Endothelial cell of umbilical vein (primary cell): ENCODE results near the gene PTPN14. TPM values are rescaled to one million over a fixed set of nuclear protein-coding genes. Genes with fewer than 3 reads are reported as not detected.

Experiments used
- BruUV-seq: library from RNA; stranded (reverse); fragments of 400-500 nt; replicated peaks from 2 replicates; lab custom pipeline; 2021; lab: Mats Ljungman, UMichigan
- CTCF ChIA-PET: fragments of 300-600, 350-600 bp; sonication (Branson Sonifier 250); formaldehyde crosslinking; loops from one replicate; lab custom pipeline; 2021; ENCODE audit warnings: antibody characterized with exemption, inconsistent platforms; lab: Charles Lee
- POLR2A ChIA-PET: fragments of 300-600, 350-600 bp; sonication (Branson Sonifier 250); formaldehyde crosslinking; loops from one replicate; lab custom pipeline; 2021; ENCODE audit warnings: antibody characterized with exemption, inconsistent platforms; lab: Charles Lee
- DNase-seq: peaks from one replicate; pipeline ENCODE4 v3.0.0-alpha.2; 2011; ENCODE audit warnings: low read depth, low spot score
- FAIRE-seq: peaks from 2 replicates; lab custom pipeline; 2011; peaks lifted over from hg19 to GRCh38; lab: Jason Lieb, UNC
- H2AFZ ChIP-seq: 2 replicates; pipeline ENCODE4 v1.6.0; 2012; ENCODE audit warnings: low read depth, low read length, control low read depth, inconsistent platforms
- H3K27ac ChIP-seq: 2 replicates; pipeline ENCODE4 v1.5.1; 2011; ENCODE audit warnings: low read depth, mild to moderate bottlenecking, control low read depth, low read length, moderate library complexity; ENCODE audit not compliant: insufficient read depth
- H3K27me3 ChIP-seq, 2 experiments: 2 replicates each; pipeline versions ENCODE4 v1.6.0 to v1.6.1; 2011; ENCODE audit warnings: low read length in 2 of 2, mixed read lengths in 1 of 2; ENCODE audit not compliant: control insufficient read depth in 2 of 2, insufficient read depth in 2 of 2
- H3K36me3 ChIP-seq, 2 experiments: 2 replicates in 1 of 2; 3 replicates in 1 of 2; pipeline ENCODE4 v1.5.1; 2011; ENCODE audit warnings: low read length in 2 of 2, mild to moderate bottlenecking in 1 of 2, moderate library complexity in 1 of 2; ENCODE audit not compliant: control insufficient read depth in 2 of 2, insufficient read depth in 2 of 2; ENCODE audit errors: extremely low read depth in 1 of 2
- H3K4me1 ChIP-seq: 3 replicates; pipeline ENCODE4 v1.5.1; 2011; ENCODE audit warnings: mild to moderate bottlenecking, low read length; ENCODE audit not compliant: control insufficient read depth, insufficient read depth; ENCODE audit errors: extremely low read depth
- H3K4me2 ChIP-seq: 2 replicates; pipeline ENCODE4 v1.6.1; 2011; ENCODE audit warnings: low read length, control low read depth, mixed read lengths; ENCODE audit not compliant: insufficient read depth
- H3K4me3 ChIP-seq, 3 experiments: fragments of 200-600 bp in 1 of 3; sonication (generic), shearing (Covaris generic) in 1 of 3; replicated peaks in 1 of 3; 2 replicates each; pipeline ENCODE4 v1.5.1; 2011 to 2016; ENCODE audit warnings: control low read depth in 3 of 3, low read length in 3 of 3, mild to moderate bottlenecking in 2 of 3, inconsistent platforms in 1 of 3, low read depth in 1 of 3, moderate library complexity in 1 of 3; ENCODE audit not compliant: insufficient read depth in 1 of 3
- H3K79me2 ChIP-seq: 2 replicates; pipeline ENCODE4 v1.6.0; 2012; ENCODE audit warnings: low read length, inconsistent platforms; ENCODE audit not compliant: control insufficient read depth, insufficient read depth
- H3K9ac ChIP-seq: replicated peaks from 2 replicates; pipeline ENCODE3; 2011; ENCODE audit warnings: low read length, control low read depth; ENCODE audit not compliant: insufficient read depth; ENCODE audit errors: extremely low read depth
- H3K9me1 ChIP-seq: replicated peaks from 3 replicates; pipeline ENCODE4 v1.6.0; 2011; ENCODE audit warnings: mild to moderate bottlenecking, low read length; ENCODE audit not compliant: control insufficient read depth, insufficient read depth; ENCODE audit errors: extremely low read depth
- H3K9me3 ChIP-seq: replicated peaks from 2 replicates; pipeline ENCODE4 v1.5.1; 2012; ENCODE audit warnings: low read length, inconsistent platforms; ENCODE audit not compliant: control insufficient read depth, insufficient read depth
- H4K20me1 ChIP-seq: replicated peaks from 2 replicates; pipeline ENCODE3; 2011; ENCODE audit warnings: mild to moderate bottlenecking, low read length; ENCODE audit not compliant: control insufficient read depth, insufficient read depth; ENCODE audit errors: extremely low read depth
- EZH2 ChIP-seq: IDR thresholded peaks from 2 replicates; pipeline ENCODE4 v1.6.1; 2012; ENCODE audit warnings: borderline replicate concordance, low read depth, mild to moderate bottlenecking, moderate library complexity, low read length, inconsistent platforms; ENCODE audit not compliant: severe bottlenecking
- FOS ChIP-seq: IDR thresholded peaks from 2 replicates; pipeline ENCODE4 v1.6.1; 2011; ENCODE audit warnings: mild to moderate bottlenecking, low read length, moderate library complexity, borderline replicate concordance; ENCODE audit not compliant: insufficient read depth
- GATA2 ChIP-seq: IDR thresholded peaks from 2 replicates; pipeline ENCODE4 v1.7.0; 2011; ENCODE audit warnings: low read depth, mild to moderate bottlenecking, moderate library complexity, mixed read lengths, low read length; ENCODE audit not compliant: insufficient read length, insufficient read depth
- JUN ChIP-seq: IDR thresholded peaks from 2 replicates; pipeline ENCODE4 v1.6.1; 2011; ENCODE audit warnings: borderline replicate concordance, low read depth; ENCODE audit not compliant: insufficient read length, insufficient read depth
- MYC ChIP-seq: IDR thresholded peaks from one replicate; pipeline ENCODE4 v1.6.1; 2011; ENCODE audit warnings: mild to moderate bottlenecking, low read depth, low read length
- POLR2A ChIP-seq: IDR thresholded peaks from 2 replicates; pipeline ENCODE4 v1.6.1; 2012; ENCODE audit warnings: low read depth, mild to moderate bottlenecking, control low read depth, low read length
- POLR2AphosphoS5 ChIP-seq: IDR thresholded peaks from 2 replicates; pipeline ENCODE4 v1.6.1; 2012; ENCODE audit warnings: low read depth, mild to moderate bottlenecking, control low read depth, low read length, moderate library complexity; ENCODE audit not compliant: insufficient read depth
- dilution Hi-C: fragments of 300-500 bp; cut with MboI; formaldehyde crosslinking; loops from one replicate; pipeline ENCODE4 v1.15.0; 2019; ENCODE audit warnings: low sequenced_read_pairs; ENCODE audit not compliant: extremely low pct_ligation_motif_present
- intact Hi-C: fragments of 100-400 bp; cut with micrococcal nuclease; formaldehyde crosslinking; loops from one replicate; pipeline ENCODE4 v1.10.0; 2022
- polyA plus RNA-seq, 4 experiments: library from polyadenylated mRNA; depleted of rRNA in 3 of 4; stranded (reverse) in 3 of 4; unstranded in 1 of 4; fragments of >200 nt; gene quantifications; 2 replicates each; pipeline versions ENCODE4 v1.2.1 to v1.2.3, GENCODE V29; 2011 to 2012; ENCODE audit warnings: missing spikeins in 1 of 4
- total RNA-seq: library from RNA; stranded (reverse); gene quantifications from 2 replicates; pipeline ENCODE4 v1.2.3, GENCODE V29; 2021
- TF ChIP-seq, protein P1 (sequence below), 2 donors: IDR thresholded peaks; 1 replicate in 1 of 2; 2 replicates in 1 of 2; pipeline ENCODE4 v1.5.1; 2011; ENCODE audit warnings: low read length in 2 of 2, mild to moderate bottlenecking in 2 of 2, moderate library complexity in 2 of 2, control low read depth in 1 of 2, inconsistent platforms in 1 of 2, low read depth in 1 of 2; ENCODE audit not compliant: insufficient read depth in 1 of 2; ENCODE audit errors: extremely low read depth in 1 of 2
- TF ChIP-seq, protein P2 (sequence below): IDR thresholded peaks from 2 replicates; pipeline ENCODE4 v1.6.1; 2011; ENCODE audit not compliant: insufficient read depth, insufficient read length

PTPN14 gene
- total and polyA plus RNA-seq, 2 donors (not counting 3 experiments of a cell fraction or from before 2014, with no cell fraction given), result 18.5 to 93.0 TPM

DNA sequence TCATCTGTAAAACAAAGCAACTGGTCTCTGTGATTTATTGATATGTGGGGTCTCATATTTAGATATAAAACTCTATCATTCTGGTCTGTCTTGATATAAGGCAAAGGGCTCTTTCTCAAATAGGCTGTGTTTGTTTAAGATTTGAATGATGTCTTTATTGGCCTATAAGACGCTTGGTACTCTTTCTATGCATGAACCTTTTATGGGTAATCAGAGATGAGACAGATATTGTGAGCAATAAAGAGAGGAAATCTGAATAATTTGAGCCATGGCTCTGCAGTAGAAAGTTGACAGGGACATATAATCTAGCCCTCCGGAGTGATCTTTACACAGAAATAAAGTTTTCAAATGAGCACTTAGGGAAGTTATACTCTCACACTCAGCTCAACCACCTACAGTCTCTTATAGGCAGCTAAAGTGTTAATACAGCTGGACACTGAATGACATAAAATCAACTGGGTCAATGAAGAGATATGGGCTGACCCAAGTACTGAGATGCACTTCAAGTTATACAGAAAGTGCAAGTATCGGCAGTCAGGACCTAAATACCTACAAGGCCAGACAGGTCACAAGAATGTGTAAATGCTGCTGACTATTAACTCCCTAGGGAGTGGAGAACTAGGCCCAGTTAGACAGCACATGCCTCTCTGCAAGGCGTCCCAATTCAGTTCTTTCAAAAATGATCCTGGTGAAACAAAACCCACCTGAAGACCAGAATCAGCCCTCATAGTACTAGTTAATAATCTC, 111.0 kb downstream of the PTPN14 start:
- dilution Hi-C loops, result no loop called here
- no TSS peak for BruUV-seq
- H3K9ac ChIP-seq, result no peak overlapping the region
- no peaks in the 10 kb centered on the region for H3K9me1 ChIP-seq
- H3K9me3 ChIP-seq, result no peaks in the 10 kb centered on the region
- no peaks in the 10 kb centered on the region for H4K20me1 ChIP-seq
- no peak overlapping the region for H3K4me3 ChIP-seq
- intact Hi-C loops, result no loop called here
- peak overlapping the region; percentile 9 for H3K4me2 ChIP-seq
- H3K27me3 ChIP-seq, result no peaks in the 10 kb centered on the region
- peaks cover 55% of the 10 kb centered on the region for H3K79me2 ChIP-seq
- H3K27ac ChIP-seq, result no peak overlapping the region
- peaks cover 38% of the 10 kb centered on the region for H3K4me1 ChIP-seq
- H3K36me3 ChIP-seq, result no peaks in the 10 kb centered on the region
- DNase-seq (no peak), FAIRE-seq (no peak)
- POLR2A ChIA-PET, result no interaction called here
- H2AFZ ChIP-seq, result no peak overlapping the region
- CTCF ChIA-PET, result interaction anchor here (1.0 to 1.4 kb wide), 3 partner anchors 37 to 109 kb away, joined by 3 read pairs; no protein-coding TSS in a partner anchor
- TF ChIP-seq, protein P1, sequence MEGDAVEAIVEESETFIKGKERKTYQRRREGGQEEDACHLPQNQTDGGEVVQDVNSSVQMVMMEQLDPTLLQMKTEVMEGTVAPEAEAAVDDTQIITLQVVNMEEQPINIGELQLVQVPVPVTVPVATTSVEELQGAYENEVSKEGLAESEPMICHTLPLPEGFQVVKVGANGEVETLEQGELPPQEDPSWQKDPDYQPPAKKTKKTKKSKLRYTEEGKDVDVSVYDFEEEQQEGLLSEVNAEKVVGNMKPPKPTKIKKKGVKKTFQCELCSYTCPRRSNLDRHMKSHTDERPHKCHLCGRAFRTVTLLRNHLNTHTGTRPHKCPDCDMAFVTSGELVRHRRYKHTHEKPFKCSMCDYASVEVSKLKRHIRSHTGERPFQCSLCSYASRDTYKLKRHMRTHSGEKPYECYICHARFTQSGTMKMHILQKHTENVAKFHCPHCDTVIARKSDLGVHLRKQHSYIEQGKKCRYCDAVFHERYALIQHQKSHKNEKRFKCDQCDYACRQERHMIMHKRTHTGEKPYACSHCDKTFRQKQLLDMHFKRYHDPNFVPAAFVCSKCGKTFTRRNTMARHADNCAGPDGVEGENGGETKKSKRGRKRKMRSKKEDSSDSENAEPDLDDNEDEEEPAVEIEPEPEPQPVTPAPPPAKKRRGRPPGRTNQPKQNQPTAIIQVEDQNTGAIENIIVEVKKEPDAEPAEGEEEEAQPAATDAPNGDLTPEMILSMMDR (IDR thresholded peaks at IDR 0.05; ENCODE audit: extremely low read depth in 1 of 2, insufficient read depth in 1 of 2, low read depth in 1 of 2, low read length in 2 of 2), result no peak
- no peak for TF ChIP-seq POLR2AphosphoS5
- TF ChIP-seq, protein P2, sequence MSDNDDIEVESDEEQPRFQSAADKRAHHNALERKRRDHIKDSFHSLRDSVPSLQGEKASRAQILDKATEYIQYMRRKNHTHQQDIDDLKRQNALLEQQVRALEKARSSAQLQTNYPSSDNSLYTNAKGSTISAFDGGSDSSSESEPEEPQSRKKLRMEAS, result no peak
- TF ChIP-seq JUN, result no peak
- TF ChIP-seq EZH2, result no peak
- TF ChIP-seq MYC, result no peak
- no peak for TF ChIP-seq POLR2A
- TF ChIP-seq FOS, result no peak
- no peak for TF ChIP-seq GATA2
